ENCODE data around the gene ABCG1. TPM values are rescaled to one million over a fixed set of nuclear protein-coding genes. Genes with fewer than 3 reads are reported as not detected.

ABCG1 gene
- polyA plus RNA-seq, 4 donors = 5.5 to 46.5 (median 21.2) TPM

- no peaks in the 10 kb centered on the region for H3K36me3 ChIP-seq (ENCODE audit: control insufficient read depth in 3 of 3, insufficient read depth in 2 of 3, low read depth in 1 of 3, low read length in 3 of 3)
- peaks cover 0 to 20% (median 2%) of the 10 kb centered on the region in 3 donors for H3K4me1 ChIP-seq (ENCODE audit: control insufficient read depth in 3 of 3, insufficient read depth in 2 of 3, low read depth in 1 of 3, low read length in 2 of 3)
- FAIRE-seq (no peak), DNase-seq (no peak)
- no peak overlapping the region for H3K4me3 ChIP-seq (ENCODE audit: low read depth in 1 of 3, low read length in 3 of 3)
- no peak overlapping the region for H3K27ac ChIP-seq (ENCODE audit: low read depth in 1 of 3, low read length in 2 of 3)
- 95 to 98% (median 97%) methylated on average over 9 of the region's 9 CpGs for WGBS, 3 donors
- peaks cover 0 to 19% (median 0%) of the 10 kb centered on the region in 3 donors for H3K27me3 ChIP-seq (ENCODE audit: control insufficient read depth in 3 of 3, insufficient read depth in 3 of 3, low read length in 3 of 3)
- peaks cover 0 to 22% of the 10 kb centered on the region in 2 donors for H3K9me3 ChIP-seq (ENCODE audit: control insufficient read depth in 2 of 2, insufficient read depth in 1 of 2, low read depth in 1 of 2, low read length in 1 of 2)
These were observed 2.8 kb upstream of the ABCG1 start for GRCh38 chr21:42215942-42216725.

DNA sequence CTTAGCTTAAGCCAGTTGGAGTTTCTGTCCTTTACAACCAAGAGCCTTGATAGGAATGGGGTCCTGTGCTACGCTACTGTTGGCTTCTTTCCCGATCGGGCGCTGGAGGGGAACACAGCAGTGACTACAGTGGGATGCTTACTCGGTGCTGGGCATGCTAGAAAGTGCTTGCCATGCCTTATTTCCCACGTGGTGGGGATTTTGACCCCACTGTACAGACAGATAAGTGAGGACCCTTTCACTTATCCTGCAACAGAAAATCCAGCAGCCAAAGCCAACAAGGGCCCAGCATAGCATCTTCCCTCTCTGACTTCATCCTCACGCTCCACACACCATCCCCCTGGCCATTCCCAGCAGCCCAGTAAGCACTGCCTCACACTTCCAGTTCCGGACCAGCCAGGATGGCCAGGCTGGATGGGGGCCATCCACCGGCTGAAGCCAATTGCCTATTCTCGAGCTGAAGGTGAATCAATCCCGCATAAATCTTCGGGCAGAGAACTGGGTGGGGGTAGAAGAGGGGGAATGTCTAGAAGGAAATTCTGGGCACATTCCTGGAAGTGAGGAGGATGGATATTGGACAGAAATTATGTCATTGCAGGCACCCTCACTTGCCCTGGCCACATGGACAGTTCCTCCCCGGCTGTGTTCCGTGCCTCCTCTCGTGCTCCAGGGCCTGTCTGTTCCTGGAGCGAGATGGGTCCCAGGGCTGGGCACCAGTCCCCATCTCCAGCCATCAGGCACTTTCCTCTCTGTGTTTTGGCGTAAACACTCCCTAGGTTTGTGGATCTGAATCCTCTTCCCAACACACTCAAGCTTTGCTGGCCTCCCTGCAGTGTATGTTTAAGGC lies 2.0 kb upstream of the ABCG1 start:
- peaks cover 0 to 3% (median 0%) of the 10 kb centered on the region in 3 donors for H3K36me3 ChIP-seq (ENCODE audit: control insufficient read depth in 3 of 3, insufficient read depth in 2 of 3, low read depth in 1 of 3, low read length in 3 of 3)
- 90 to 97% (median 90%) methylated on average over 17 of the region's 17 CpGs for whole genome bisulfite sequencing, 3 donors
- no peak for FAIRE-seq
- peaks cover 0 to 22% of the 10 kb centered on the region in 2 donors for H3K9me3 ChIP-seq (ENCODE audit: control insufficient read depth in 2 of 2, insufficient read depth in 1 of 2, low read depth in 1 of 2, low read length in 1 of 2)
- peaks cover 0 to 20% (median 2%) of the 10 kb centered on the region in 3 donors for H3K4me1 ChIP-seq (ENCODE audit: control insufficient read depth in 3 of 3, insufficient read depth in 2 of 3, low read depth in 1 of 3, low read length in 2 of 3)
- DNase-seq = no peak
- H3K27me3 ChIP-seq (ENCODE audit: control insufficient read depth in 3 of 3, insufficient read depth in 3 of 3, low read length in 3 of 3) = peaks cover 0 to 19% (median 0%) of the 10 kb centered on the region in 3 donors
- H3K4me3 ChIP-seq (ENCODE audit: low read depth in 1 of 3, low read length in 3 of 3) = no peak overlapping the region
- H3K27ac ChIP-seq (ENCODE audit: low read depth in 1 of 3, low read length in 2 of 3) = no peak overlapping the region

DNA sequence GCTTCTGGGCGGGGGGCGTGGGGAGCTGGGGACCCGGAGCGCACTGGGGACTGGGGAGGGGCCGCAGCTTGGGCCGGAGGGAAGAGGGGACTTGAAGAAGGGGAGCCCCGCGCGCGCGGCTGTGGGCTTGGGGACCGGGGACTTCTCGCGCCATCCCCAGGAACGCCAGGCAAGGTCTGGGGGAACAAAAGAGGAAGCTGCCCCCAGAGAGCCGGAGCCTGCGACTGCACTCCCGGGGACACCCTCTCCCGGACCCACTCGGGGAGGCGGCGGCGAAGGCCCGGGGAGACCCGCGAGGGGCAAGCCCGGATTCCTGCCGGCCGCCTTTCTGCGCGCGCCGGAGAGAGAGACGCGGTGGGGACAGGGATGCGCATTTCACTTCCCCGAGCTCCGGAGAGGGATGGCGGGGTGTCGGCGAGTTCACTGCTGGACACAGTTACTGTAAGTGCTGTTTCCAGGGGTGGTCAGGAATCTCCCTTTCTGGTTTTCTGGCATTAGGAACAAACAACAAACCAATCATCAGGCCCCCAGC lies 732 bp downstream of the ABCG1 start:
- FAIRE-seq (no peak), DNase-seq (no peak)
- WGBS, 3 donors = 0 to 2% (median 1%) methylated on average over 24 to 41 of the region's 41 CpGs
- Histone ChIP-seq H3K27me3 (ENCODE audit: control insufficient read depth in 3 of 3, insufficient read depth in 3 of 3, low read length in 3 of 3) (peaks cover 0 to 19% (median 2%) of the 10 kb centered on the region in 3 donors), H3K9me3 (ENCODE audit: control insufficient read depth in 2 of 2, insufficient read depth in 1 of 2, low read depth in 1 of 2, low read length in 1 of 2) (peaks cover 0 to 17% of the 10 kb centered on the region in 2 donors), H3K4me1 (ENCODE audit: control insufficient read depth in 3 of 3, insufficient read depth in 2 of 3, low read depth in 1 of 3, low read length in 2 of 3) (peaks cover 0 to 24% (median 2%) of the 10 kb centered on the region in 3 donors), H3K4me3 (ENCODE audit: low read depth in 1 of 3, low read length in 3 of 3) (peak overlapping the region; percentile 55 to 83 (median 66)), H3K27ac (ENCODE audit: low read depth in 1 of 3, low read length in 2 of 3) (peak overlapping the region; percentile 67 to 88 (median 76)), H3K36me3 (ENCODE audit: control insufficient read depth in 3 of 3, insufficient read depth in 2 of 3, low read depth in 1 of 3, low read length in 3 of 3) (peaks cover 0 to 11% (median 0%) of the 10 kb centered on the region in 3 donors)

- H3K9me3 ChIP-seq (ENCODE audit: control insufficient read depth in 2 of 2, insufficient read depth in 1 of 2, low read depth in 1 of 2, low read length in 1 of 2) = peaks cover 0 to 14% of the 10 kb centered on the region in 2 donors
- peak overlapping the region; percentile 55 to 83 (median 66) for H3K4me3 ChIP-seq (ENCODE audit: low read depth in 1 of 3, low read length in 3 of 3)
- WGBS, 3 donors = 2 to 4% (median 2%) methylated on average over 26 of the region's 26 CpGs
- peaks cover 0 to 11% (median 0%) of the 10 kb centered on the region in 3 donors for H3K36me3 ChIP-seq (ENCODE audit: control insufficient read depth in 3 of 3, insufficient read depth in 2 of 3, low read depth in 1 of 3, low read length in 3 of 3)
- FAIRE-seq (no peak), DNase-seq (peak; percentile 90 to 95)
- H3K27ac ChIP-seq (ENCODE audit: low read depth in 1 of 3, low read length in 2 of 3) = peak overlapping the region; percentile 67 to 88 (median 76)
- peaks cover 0 to 26% (median 2%) of the 10 kb centered on the region in 3 donors for H3K4me1 ChIP-seq (ENCODE audit: control insufficient read depth in 3 of 3, insufficient read depth in 2 of 3, low read depth in 1 of 3, low read length in 2 of 3)
- H3K27me3 ChIP-seq (ENCODE audit: control insufficient read depth in 3 of 3, insufficient read depth in 3 of 3, low read length in 3 of 3) = peaks cover 0 to 19% (median 2%) of the 10 kb centered on the region in 3 donors
These were observed 1.3 kb downstream of the ABCG1 start for GRCh38 chr21:42220138-42220701.

- Histone ChIP-seq H3K27ac (ENCODE audit: low read depth in 1 of 3, low read length in 2 of 3) (peak overlapping the region in 1 of 3 donors; percentile 52), H3K36me3 (ENCODE audit: control insufficient read depth in 3 of 3, insufficient read depth in 2 of 3, low read depth in 1 of 3, low read length in 3 of 3) (peaks cover 0 to 15% (median 0%) of the 10 kb centered on the region in 3 donors), H3K9me3 (ENCODE audit: control insufficient read depth in 2 of 2, insufficient read depth in 1 of 2, low read depth in 1 of 2, low read length in 1 of 2) (no peaks in the 10 kb centered on the region), H3K27me3 (ENCODE audit: control insufficient read depth in 3 of 3, insufficient read depth in 3 of 3, low read length in 3 of 3) (peaks cover 0 to 19% (median 2%) of the 10 kb centered on the region in 3 donors), H3K4me1 (ENCODE audit: control insufficient read depth in 3 of 3, insufficient read depth in 2 of 3, low read depth in 1 of 3, low read length in 2 of 3) (peaks cover 2 to 40% (median 3%) of the 10 kb centered on the region in 3 donors), H3K4me3 (ENCODE audit: low read depth in 1 of 3, low read length in 3 of 3) (peak overlapping the region in 1 of 3 donors; percentile 83)
- FAIRE-seq = no peak
- no peak for DNase-seq
- 67 to 86% (median 80%) methylated on average over 15 of the region's 15 CpGs for WGBS, 3 donors
These were observed 2.8 kb downstream of the ABCG1 start for GRCh38 chr21:42221581-42222345.

- WGBS, 3 donors = 80 to 90% (median 84%) methylated on average over 6 of the region's 6 CpGs
- no peak overlapping the region for H3K27ac ChIP-seq (ENCODE audit: low read depth in 1 of 3, low read length in 2 of 3)
- no peak overlapping the region for H3K4me3 ChIP-seq (ENCODE audit: low read depth in 1 of 3, low read length in 3 of 3)
- H3K36me3 ChIP-seq (ENCODE audit: control insufficient read depth in 3 of 3, insufficient read depth in 2 of 3, low read depth in 1 of 3, low read length in 3 of 3) = peaks cover 0 to 15% (median 0%) of the 10 kb centered on the region in 3 donors
- H3K9me3 ChIP-seq (ENCODE audit: control insufficient read depth in 2 of 2, insufficient read depth in 1 of 2, low read depth in 1 of 2, low read length in 1 of 2) = no peaks in the 10 kb centered on the region
- DNase-seq (no peak), FAIRE-seq (no peak)
- H3K27me3 ChIP-seq (ENCODE audit: control insufficient read depth in 3 of 3, insufficient read depth in 3 of 3, low read length in 3 of 3) = peaks cover 0 to 19% (median 2%) of the 10 kb centered on the region in 3 donors
- peaks cover 2 to 46% (median 5%) of the 10 kb centered on the region in 3 donors for H3K4me1 ChIP-seq (ENCODE audit: control insufficient read depth in 3 of 3, insufficient read depth in 2 of 3, low read depth in 1 of 3, low read length in 2 of 3)
These were observed 3.4 kb downstream of the ABCG1 start for GRCh38 chr21:42222386-42222785.

DNA sequence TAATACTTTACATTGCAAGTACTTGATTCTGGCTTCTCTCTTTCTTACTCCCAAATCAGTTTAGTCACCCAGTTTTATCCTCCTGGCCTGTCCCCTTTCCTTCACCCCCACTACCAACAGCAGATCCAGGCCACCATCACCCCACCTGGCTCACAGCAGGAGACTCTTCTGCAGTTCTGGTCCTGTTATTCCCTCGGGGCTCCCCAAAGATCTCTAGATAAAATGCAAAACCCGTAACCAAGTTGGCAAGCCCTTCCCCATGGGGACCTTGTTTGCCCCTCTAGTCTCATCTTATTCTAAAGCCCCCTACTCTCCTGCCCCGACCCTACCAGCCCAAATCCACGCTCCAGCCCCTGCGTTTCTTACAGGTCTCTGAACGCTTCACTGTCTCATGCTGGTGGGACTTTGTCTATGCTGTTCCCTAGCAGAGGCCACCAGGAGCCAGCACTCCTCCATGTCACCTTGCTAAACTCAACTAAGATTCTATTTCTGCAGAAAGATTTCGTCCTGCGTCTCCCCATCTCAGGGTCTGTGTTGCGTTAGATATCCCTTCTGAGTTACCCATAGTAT lies 4.0 kb downstream of the ABCG1 start:
- peaks cover 0 to 15% (median 0%) of the 10 kb centered on the region in 3 donors for H3K36me3 ChIP-seq (ENCODE audit: control insufficient read depth in 3 of 3, insufficient read depth in 2 of 3, low read depth in 1 of 3, low read length in 3 of 3)
- H3K27ac ChIP-seq (ENCODE audit: low read depth in 1 of 3, low read length in 2 of 3) = no peak overlapping the region
- H3K4me3 ChIP-seq (ENCODE audit: low read depth in 1 of 3, low read length in 3 of 3) = no peak overlapping the region
- FAIRE-seq (no peak), DNase-seq (no peak)
- H3K9me3 ChIP-seq (ENCODE audit: control insufficient read depth in 2 of 2, insufficient read depth in 1 of 2, low read depth in 1 of 2, low read length in 1 of 2) = peaks cover 0 to 2% of the 10 kb centered on the region in 2 donors
- H3K4me1 ChIP-seq (ENCODE audit: control insufficient read depth in 3 of 3, insufficient read depth in 2 of 3, low read depth in 1 of 3, low read length in 2 of 3) = peaks cover 2 to 51% (median 8%) of the 10 kb centered on the region in 3 donors
- WGBS, 3 donors = 89 to 92% (median 92%) methylated on average over 9 of the region's 9 CpGs
- peaks cover 0 to 17% (median 2%) of the 10 kb centered on the region in 3 donors for H3K27me3 ChIP-seq (ENCODE audit: control insufficient read depth in 3 of 3, insufficient read depth in 3 of 3, low read length in 3 of 3)
